HepG2 (cell line): ENCODE data around the gene GPC3. TPM values are rescaled to one million over a fixed set of nuclear protein-coding genes. Genes with fewer than 3 reads are reported as not detected.
A peak's percentile ranks its signal among the peaks of the same experiment; 100 is the strongest.

Source experiments
- ATAC-seq: fragments of 200-7000 bp; cut with Tn5 transposase; 3 replicates; pipeline ENCODE4 v1.9.1; 2020; ENCODE audit warnings: mild to moderate bottlenecking, moderate library complexity
- BruUV-seq: library from RNA; stranded (reverse); fragments of 400-500 nt; replicated peaks from 2 replicates; lab custom pipeline; 2021; lab: Mats Ljungman, UMichigan
- CTCF ChIA-PET: fragments of 300-600 bp; formaldehyde crosslinking; extraction: SDS; loops from one replicate; lab custom pipeline; 2021; ENCODE audit warnings: low total read pairs, inconsistent platforms, low intra/inter-chr PET ratio; lab: Yijun Ruan, JAX
- POLR2A ChIA-PET: fragments of 350-600 bp; sonication (Branson Sonifier 250); formaldehyde crosslinking; loops from one replicate; lab custom pipeline; 2020; ENCODE audit warnings: antibody characterized with exemption, inconsistent platforms; lab: Yijun Ruan, JAX
- DNase-seq: peaks from one replicate; pipeline ENCODE4 v3.0.0-alpha.2; 2015; ENCODE audit warnings: low spot score
- FAIRE-seq: peaks from 3 replicates; lab custom pipeline; 2011; peaks lifted over from hg19 to GRCh38; lab: Jason Lieb, UNC
- H2AFZ ChIP-seq: one replicate; pipeline ENCODE4 v1.6.1; 2011; ENCODE audit warnings: low read length, inconsistent platforms
- H3K27ac ChIP-seq: fragments of 300-600 bp; 3 replicates; pipeline ENCODE4 v1.8.0; 2011; ENCODE audit warnings: mixed run types, mild to moderate bottlenecking, mixed read lengths, low read length, inconsistent platforms; ENCODE audit not compliant: insufficient read depth; ENCODE audit errors: extremely low read length
- H3K27me3 ChIP-seq, 2 experiments: fragments of 200-600 bp in 1 of 2; 2 replicates in 1 of 2; 3 replicates in 1 of 2; pipeline versions ENCODE4 v1.6.0 to v1.8.0; 2011; ENCODE audit warnings: low read length in 2 of 2, mild to moderate bottlenecking in 2 of 2, moderate library complexity in 2 of 2, inconsistent platforms in 1 of 2; ENCODE audit not compliant: insufficient read depth in 2 of 2, control insufficient read depth in 1 of 2
- H3K36me3 ChIP-seq, 2 experiments: fragments of 200-600 bp in 1 of 2; replicated peaks in 1 of 2; 2 replicates in 1 of 2; 3 replicates in 1 of 2; pipeline versions ENCODE4 v1.5.1 to v1.8.0; 2011; ENCODE audit warnings: low read length in 2 of 2, inconsistent platforms in 1 of 2; ENCODE audit not compliant: insufficient read depth in 2 of 2, control insufficient read depth in 1 of 2
- H3K4me1 ChIP-seq: 2 replicates; pipeline ENCODE4 v1.5.1; 2012; ENCODE audit warnings: low read length, inconsistent platforms; ENCODE audit not compliant: insufficient read depth
- H3K4me2 ChIP-seq: 2 replicates; pipeline ENCODE4 v1.6.0; 2011; ENCODE audit warnings: low read depth, low read length, inconsistent platforms
- H3K4me3 ChIP-seq, 3 experiments: fragments of 200-600 bp in 1 of 3; sonication (generic), shearing (Covaris generic) in 1 of 3; replicated peaks in 1 of 3; 2 replicates each; pipeline ENCODE4 v1.5.1; 2011 to 2016; ENCODE audit warnings: low read length in 3 of 3, inconsistent platforms in 2 of 3, low read depth in 2 of 3, mild to moderate bottlenecking in 2 of 3, control low read depth in 1 of 3, mixed read lengths in 1 of 3; ENCODE audit not compliant: insufficient read depth in 1 of 3
- H3K79me2 ChIP-seq: one replicate; pipeline ENCODE4 v1.6.1; 2011; ENCODE audit warnings: low read length, inconsistent platforms; ENCODE audit not compliant: insufficient read depth
- H3K9ac ChIP-seq: 2 replicates; pipeline ENCODE4 v1.6.0; 2011; ENCODE audit warnings: mild to moderate bottlenecking, low read depth, low read length, inconsistent platforms; ENCODE audit not compliant: insufficient read depth
- H3K9me3 ChIP-seq: 2 replicates; pipeline ENCODE4 v1.5.1; 2012; ENCODE audit warnings: mild to moderate bottlenecking, low read length
- H4K20me1 ChIP-seq: 2 replicates; pipeline ENCODE4 v1.6.0; 2011; ENCODE audit warnings: inconsistent platforms, mild to moderate bottlenecking, low read length, moderate library complexity; ENCODE audit not compliant: insufficient read depth
- POLR2AphosphoS2 ChIP-seq: IDR thresholded peaks from 2 replicates; pipeline ENCODE4 v1.6.1; 2011; ENCODE audit warnings: low read depth, low read length, improper control_type of control experiment
- POLR2AphosphoS5 ChIP-seq: IDR thresholded peaks from 2 replicates; pipeline ENCODE4 v1.6.1; 2012; ENCODE audit warnings: low read depth, low read length
- RBM22 ChIP-seq: fragments of 200-400 bp; formaldehyde crosslinking; optimal IDR thresholded peaks from 2 replicates; pipeline ENCODE3; 2017; ENCODE audit warnings: mild to moderate bottlenecking, low read length, moderate library complexity
- ZC3H4 ChIP-seq: sonication (generic); formaldehyde crosslinking; IDR thresholded peaks from 2 replicates; pipeline ENCODE4 v1.4.0; 2020; ENCODE audit warnings: missing genetic modification reagents, borderline replicate concordance
- ZNF567 ChIP-seq: sonication (generic); formaldehyde crosslinking; IDR thresholded peaks from 2 replicates; pipeline ENCODE4 v1.8.1; 2023; ENCODE audit warnings: mild to moderate bottlenecking, missing genetic modification reagents, borderline replicate concordance
- WGBS: methylation state at CpG from one replicate; pipeline ENCODE4 v1.1.6; 2017; ENCODE audit warnings: low lambda C conversion rate; 5-methylcytosine and 5-hydroxymethylcytosine counted together
- in situ Hi-C: cut with HindIII; loops from 2 replicates; pipeline ENCODE4 v1.10.0; 2017; ENCODE audit warnings: low pct_unique_long_range_greater_than_20kb; ENCODE audit not compliant: extremely low pct_ligation_motif_present
- intact Hi-C: fragments of 100-400 bp; cut with micrococcal nuclease; formaldehyde crosslinking; loops from one replicate; pipeline ENCODE4 v1.10.0; 2022; ENCODE audit not compliant: unreplicated experiment
- polyA plus RNA-seq, 8 experiments: library from polyadenylated mRNA; depleted of rRNA in 3 of 8; stranded (reverse) in 7 of 8; unstranded in 1 of 8; fragments of >200 nt; fragmentation: Illumina TruSeq in 4 of 8; extraction: Trizol in 4 of 8; gene quantifications; 2 replicates each; pipeline versions ENCODE4 v1.2.1 to v1.2.3, GENCODE V29; 2011 to 2016; ENCODE audit warnings: low read depth in 4 of 8, missing spikeins in 1 of 8, mixed read lengths in 1 of 8; ENCODE audit not compliant: insufficient read depth in 1 of 8
- total RNA-seq, 5 experiments: library from RNA; depleted of rRNA; stranded (reverse); fragments of >200 nt; fragmentation: Illumina TruSeq; extraction: Trizol; gene quantifications; 2 replicates each; pipeline ENCODE4 v1.2.3, GENCODE V29; 2016; ENCODE audit warnings: low read depth in 1 of 5
- TF ChIP-seq, protein P1 (sequence below): IDR thresholded peaks from 2 replicates; pipeline ENCODE4 v1.6.1; 2012; ENCODE audit warnings: inconsistent platforms

Gene GPC3
- total and polyA plus RNA-seq, 2 of the 13 experiments (the other 11 are each of a cell fraction or from before 2014, with no cell fraction given) = 1,799 to 3,263 TPM

DNA sequence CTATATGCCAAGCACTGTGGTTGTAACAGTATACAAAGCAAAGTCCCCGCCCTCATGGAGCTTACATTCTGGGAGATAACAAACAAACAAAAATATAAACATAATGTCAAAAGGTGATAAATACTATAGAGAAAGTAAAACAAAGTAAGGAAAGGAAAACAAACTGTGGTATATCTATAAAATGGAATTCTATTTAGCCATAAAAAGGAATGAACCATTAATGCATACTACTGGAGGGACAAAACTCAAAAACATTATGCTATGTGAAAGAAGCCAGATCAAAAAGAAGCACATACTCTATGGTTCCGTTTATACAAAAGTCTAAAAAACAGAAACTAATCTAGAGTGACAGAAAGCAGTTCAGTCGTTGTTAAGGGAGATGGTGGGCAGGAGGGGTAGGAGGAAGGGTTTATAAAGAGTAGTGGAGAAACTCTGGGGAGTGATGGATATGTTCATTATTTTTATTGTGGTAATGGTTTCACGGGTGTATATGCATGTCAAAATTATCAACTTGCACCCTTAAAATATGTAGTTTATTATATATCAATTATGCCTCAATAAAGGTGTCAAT lies 31.5 kb downstream of the GPC3 start:
- Histone ChIP-seq H3K4me2 (no peak overlapping the region), H3K9ac (no peak overlapping the region), H2AFZ (no peak overlapping the region), H4K20me1 (peaks cover 65% of the 10 kb centered on the region), H3K27ac (no peak overlapping the region), H3K4me3 (no peak overlapping the region), H3K36me3 (peaks cover 8 to 42% of the 10 kb centered on the region in 2 experiments), H3K27me3 (no peaks in the 10 kb centered on the region), H3K9me3 (no peaks in the 10 kb centered on the region), H3K79me2 (peaks cover 94% of the 10 kb centered on the region), H3K4me1 (peaks cover 90% of the 10 kb centered on the region)
- intact Hi-C loops (no loop called here), in situ Hi-C loops (no loop called here)
- CTCF ChIA-PET = no interaction called here
- BruUV-seq = no TSS peak
- DNase-seq (no peak), ATAC-seq (no peak), FAIRE-seq (peak; percentile 12)
- WGBS = 74% methylated on average over 4 of the region's 4 CpGs
- peak; percentile 47 for TF ChIP-seq POLR2AphosphoS5
- peak; percentile 90 for TF ChIP-seq RBM22
- TF ChIP-seq, protein P1, sequence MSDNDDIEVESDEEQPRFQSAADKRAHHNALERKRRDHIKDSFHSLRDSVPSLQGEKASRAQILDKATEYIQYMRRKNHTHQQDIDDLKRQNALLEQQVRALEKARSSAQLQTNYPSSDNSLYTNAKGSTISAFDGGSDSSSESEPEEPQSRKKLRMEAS = no peak
- peak; percentile 66; the same call in 1 of the 2 replicates for TF ChIP-seq ZC3H4 (CRISPR knock-in tag)
- TF ChIP-seq POLR2AphosphoS2 = 0 out of 2 replicates have a peak, but pooled peaks have one; percentile 43
- POLR2A ChIA-PET = no interaction called here

DNA sequence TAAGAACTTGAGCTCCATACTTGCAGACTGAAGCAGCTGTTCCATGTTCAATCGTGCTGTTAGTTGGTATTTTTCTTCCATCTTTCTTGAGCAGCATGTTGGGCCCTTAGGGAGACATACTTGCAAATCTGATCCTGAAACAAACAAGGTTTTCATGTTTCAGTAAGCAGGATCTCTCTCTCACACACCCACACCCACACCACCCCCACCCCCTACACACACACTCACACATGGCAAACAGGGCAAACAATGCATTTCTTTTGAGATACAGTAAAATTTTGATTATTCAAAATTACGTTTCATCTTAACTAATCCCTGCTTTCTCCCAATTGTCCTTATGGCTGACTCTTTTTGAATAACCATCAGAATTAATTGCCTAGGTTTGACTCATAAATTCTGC lies 32.3 kb downstream of the GPC3 start:
- POLR2A ChIA-PET = no interaction called here
- FAIRE-seq = no peak
- H4K20me1 ChIP-seq = peaks cover 69% of the 10 kb centered on the region

More for the DNA sequence above, 32.3 kb downstream of the GPC3 start:
- no peak for DNase-seq
- peaks cover 11 to 45% of the 10 kb centered on the region in 2 experiments for H3K36me3 ChIP-seq
- no TSS peak for BruUV-seq
- no peaks in the 10 kb centered on the region for H3K27me3 ChIP-seq
- H3K4me1 ChIP-seq = peaks cover 90% of the 10 kb centered on the region
- no peak overlapping the region for H3K27ac ChIP-seq
- 87% methylated on average over 2 of the region's 2 CpGs for WGBS
- in situ Hi-C loops (no loop called here), intact Hi-C loops (no loop called here)
- no peak for ATAC-seq
- H3K4me3 ChIP-seq = no peak overlapping the region
- CTCF ChIA-PET = no interaction called here
- H2AFZ ChIP-seq = no peak overlapping the region
- peak; percentile 95 for TF ChIP-seq RBM22
- no peak for TF ChIP-seq ZNF567
- H3K4me2 ChIP-seq = no peak overlapping the region
- H3K9ac ChIP-seq = no peak overlapping the region
- peaks cover 94% of the 10 kb centered on the region for H3K79me2 ChIP-seq
- no peaks in the 10 kb centered on the region for H3K9me3 ChIP-seq
